K562 (cell line): ENCODE data around the gene RAD51D. TPM values are rescaled to one million over a fixed set of nuclear protein-coding genes. Genes with fewer than 3 reads are reported as not detected.

Experiments used
- ATAC-seq: fragments of 200-7000 bp; cut with Tn5 transposase; 3 replicates; pipeline ENCODE4 v1.9.1; 2020; ENCODE audit warnings: moderate library complexity
- BruUV-seq: library from RNA; stranded (reverse); fragments of 400-500 nt; replicated peaks from 2 replicates; lab custom pipeline; 2021; lab: Mats Ljungman, UMichigan
- CTCF ChIA-PET: fragments of 300-600 bp; formaldehyde crosslinking; extraction: SDS; loops from one replicate; lab custom pipeline; 2021; ENCODE audit warnings: low intra/inter-chr PET ratio; lab: Yijun Ruan, JAX
- POLR2A ChIA-PET: fragments of 300-600, 350-650 bp; sonication (Branson Sonifier 250); formaldehyde crosslinking; extraction: SDS; loops from one replicate; lab custom pipeline; 2021; ENCODE audit warnings: antibody characterized with exemption, inconsistent platforms; lab: Yijun Ruan, JAX
- DNase-seq, 4 experiments: peaks; one replicate each; pipeline versions ENCODE4 v3.0.0 to v3.0.0-alpha.2; 2011 to 2018; ENCODE audit warnings: low spot score in 3 of 4, mixed read lengths in 3 of 4; ENCODE audit errors: extremely low read depth in 1 of 4
- FAIRE-seq: peaks from 2 replicates; lab custom pipeline; 2011; peaks lifted over from hg19 to GRCh38; lab: Jason Lieb, UNC
- H2AFZ ChIP-seq: 2 replicates; pipeline ENCODE4 v1.6.0; 2011; ENCODE audit warnings: low read depth, low read length, control low read depth, inconsistent platforms
- H3K27ac ChIP-seq: fragments of 200-600 bp; 3 replicates; pipeline ENCODE4 v1.8.0; 2011; ENCODE audit warnings: low read depth, mild to moderate bottlenecking, control low read depth, inconsistent platforms, low read length, moderate library complexity, mixed read lengths; ENCODE audit errors: extremely low read depth
- H3K27me3 ChIP-seq, 2 experiments: fragments of 300-600 bp in 1 of 2; 2 replicates in 1 of 2; 3 replicates in 1 of 2; pipeline versions ENCODE4 v1.6.0 to v1.8.0; 2011; ENCODE audit warnings: inconsistent platforms in 2 of 2, low read length in 2 of 2, mild to moderate bottlenecking in 1 of 2, mixed read lengths in 1 of 2, moderate library complexity in 1 of 2; ENCODE audit not compliant: control insufficient read depth in 2 of 2, insufficient read depth in 2 of 2
- H3K36me3 ChIP-seq: fragments of 300-600 bp; 3 replicates; pipeline ENCODE4 v1.8.0; 2011; ENCODE audit warnings: mild to moderate bottlenecking, low read length, inconsistent platforms; ENCODE audit not compliant: control insufficient read depth, insufficient read depth
- H3K4me1 ChIP-seq, 2 experiments: fragments of 200-600 bp in 1 of 2; replicated peaks in 1 of 2; 2 replicates in 1 of 2; 3 replicates in 1 of 2; pipeline versions ENCODE4 v1.5.1 to v1.8.0; 2011; ENCODE audit warnings: inconsistent platforms in 2 of 2, low read length in 2 of 2, mild to moderate bottlenecking in 1 of 2, mixed read lengths in 1 of 2, moderate library complexity in 1 of 2; ENCODE audit not compliant: control insufficient read depth in 2 of 2, insufficient read depth in 2 of 2
- H3K4me2 ChIP-seq: 2 replicates; pipeline ENCODE4 v1.6.1; 2011; ENCODE audit warnings: low read length, control low read depth, inconsistent platforms, mixed read lengths; ENCODE audit not compliant: insufficient read depth
- H3K4me3 ChIP-seq: fragments of 200-600 bp; sonication (generic), shearing (Covaris generic); 2 replicates; pipeline ENCODE4 v1.5.1; 2016; ENCODE audit warnings: control low read depth, inconsistent platforms
- H3K79me2 ChIP-seq: fragments of 200-600 bp; 3 replicates; pipeline ENCODE4 v1.8.0; 2011; ENCODE audit warnings: low read length, inconsistent platforms; ENCODE audit not compliant: control insufficient read depth, insufficient read depth
- H3K9ac ChIP-seq, 2 experiments: 2 replicates each; pipeline versions ENCODE4 v1.6.0 to v1.6.1; 2011; ENCODE audit warnings: low read depth in 2 of 2, low read length in 2 of 2, control low read depth in 1 of 2, inconsistent platforms in 1 of 2, mild to moderate bottlenecking in 1 of 2, mixed read lengths in 1 of 2; ENCODE audit not compliant: insufficient read depth in 1 of 2
- H3K9me1 ChIP-seq: one replicate; pipeline ENCODE4 v1.6.0; 2011; ENCODE audit warnings: inconsistent platforms, mild to moderate bottlenecking, low read length, moderate library complexity; ENCODE audit not compliant: control insufficient read depth, insufficient read depth
- H3K9me3 ChIP-seq: replicated peaks from 2 replicates; pipeline ENCODE4 v1.5.1; 2011; ENCODE audit warnings: low read depth, low read length, inconsistent platforms; ENCODE audit not compliant: control insufficient read depth, insufficient read depth
- H4K20me1 ChIP-seq: replicated peaks from 2 replicates; pipeline ENCODE4 v1.6.1; 2011; ENCODE audit warnings: low read length, inconsistent platforms, mixed read lengths; ENCODE audit not compliant: control insufficient read depth, insufficient read depth
- CEBPZ ChIP-seq: fragments of 150-350 bp; IDR thresholded peaks from 2 replicates; pipeline ENCODE4 v1.6.1; 2014; ENCODE audit warnings: low read depth, mild to moderate bottlenecking, low read length, borderline replicate concordance
- ELF1 ChIP-seq: fragments of 200-800 bp; sonication (Bioruptor generic); IDR thresholded peaks from 2 replicates; pipeline ENCODE4 v1.6.1; 2016; ENCODE audit warnings: missing genetic modification characterization, missing compliant biosample characterization
- GATA2 ChIP-seq: sonication (generic); formaldehyde crosslinking; IDR thresholded peaks from 2 replicates; pipeline ENCODE4 v1.4.0; 2020; ENCODE audit warnings: mild to moderate bottlenecking, missing genetic modification reagents
- KAT7 ChIP-seq: sonication (generic); formaldehyde crosslinking; IDR thresholded peaks from 2 replicates; pipeline ENCODE4 v1.8.0; 2022; ENCODE audit warnings: missing genetic modification reagents, mild to moderate bottlenecking, borderline replicate concordance
- KLF13 ChIP-seq: fragments of 450-650 bp; IDR thresholded peaks from 2 replicates; pipeline ENCODE4 v1.6.1; 2016; ENCODE audit warnings: missing genetic modification characterization, low read depth, mild to moderate bottlenecking, missing compliant biosample characterization, moderate library complexity, borderline replicate concordance
- MEF2D ChIP-seq: conservative IDR thresholded peaks from 2 replicates; pipeline ENCODE4 v1.6.1; 2016; ENCODE audit warnings: low read depth, missing genetic modification characterization, missing compliant biosample characterization
- NR2C1 ChIP-seq, 2 experiments: fragments of 450-650 bp; IDR thresholded peaks; 2 replicates each; pipeline ENCODE4 v1.6.1; 2017; ENCODE audit warnings: mild to moderate bottlenecking in 2 of 2, antibody characterized with exemption in 1 of 2, inconsistent platforms in 1 of 2, missing compliant biosample characterization in 1 of 2, missing genetic modification characterization in 1 of 2
- NR3C1 ChIP-seq: sonication (generic); formaldehyde crosslinking; IDR thresholded peaks from 2 replicates; pipeline ENCODE4 v1.8.1; 2022; ENCODE audit warnings: missing genetic modification reagents
- RFX5 ChIP-seq: IDR thresholded peaks from 2 replicates; pipeline ENCODE4 v1.6.1; 2011; ENCODE audit warnings: low read depth, mild to moderate bottlenecking, improper control_type of control experiment, low read length
- SMC3 ChIP-seq: conservative IDR thresholded peaks from 2 replicates; pipeline ENCODE4 v1.6.1; 2011; ENCODE audit warnings: low read depth, low read length, improper control_type of control experiment; ENCODE audit not compliant: insufficient read depth
- STAG1 ChIP-seq: sonication (generic); formaldehyde crosslinking; IDR thresholded peaks from 2 replicates; pipeline ENCODE4 v1.5.0; 2020; ENCODE audit warnings: missing genetic modification reagents, borderline replicate concordance
- TOE1 ChIP-seq, 2 experiments: fragments of 450-650 bp in 1 of 2; sonication (generic) in 1 of 2; formaldehyde crosslinking in 1 of 2; IDR thresholded peaks; 2 replicates each; pipeline versions ENCODE4 v1.7.1 to v1.8.0; 2016 to 2022; ENCODE audit warnings: borderline replicate concordance in 2 of 2, mild to moderate bottlenecking in 2 of 2, antibody characterized with exemption in 1 of 2, inconsistent platforms in 1 of 2, low read depth in 1 of 2, missing genetic modification reagents in 1 of 2, moderate library complexity in 1 of 2
- U2AF1 ChIP-seq: fragments of 200-400 bp; formaldehyde crosslinking; optimal IDR thresholded peaks from 2 replicates; pipeline ENCODE3; 2017; ENCODE audit warnings: mild to moderate bottlenecking, low read depth, low read length, moderate library complexity
- ZBTB17 ChIP-seq: fragments of 450-650 bp; formaldehyde crosslinking; IDR thresholded peaks from 2 replicates; pipeline ENCODE4 v1.4.0; 2020; ENCODE audit warnings: mild to moderate bottlenecking
- ZHX1 ChIP-seq: fragments of 150-350 bp; conservative IDR thresholded peaks from 2 replicates; pipeline ENCODE4 v1.6.1; 2014; ENCODE audit warnings: low read length
- ZKSCAN3 ChIP-seq: fragments of 250-450 bp; sonication (Bioruptor Pico); IDR thresholded peaks from 2 replicates; pipeline ENCODE4 v1.4.0; 2020
- ZNF140 ChIP-seq: fragments of 250-450 bp; sonication (Bioruptor Pico); IDR thresholded peaks from 2 replicates; pipeline ENCODE4 v1.8.0; 2021; ENCODE audit warnings: moderate library complexity, mild to moderate bottlenecking, inconsistent platforms
- ZNF316 ChIP-seq: fragments of 450-650 bp; IDR thresholded peaks from 2 replicates; pipeline ENCODE4 v1.6.1; 2016
- WGBS: fragments of 100-300 bp; shearing (Covaris generic); methylation state at CpG from one replicate; pipeline ENCODE4 v1.1.6; 2016; ENCODE audit warnings: low coverage, mixed read lengths; ENCODE audit not compliant: insufficient coverage; ENCODE audit errors: missing lambda C conversion rate; 5-methylcytosine and 5-hydroxymethylcytosine counted together
- in situ Hi-C: fragments of 300-500 bp; cut with MboI; formaldehyde crosslinking; loops from 4 replicates; pipeline ENCODE4 v1.15.0; 2018; ENCODE audit warnings: inconsistent platforms, mixed read lengths
- intact Hi-C: fragments of 100-400 bp; cut with micrococcal nuclease; formaldehyde crosslinking; loops from 2 replicates; pipeline ENCODE4 v1.14.2; 2022
- polyA plus RNA-seq, 8 experiments: library from polyadenylated mRNA; depleted of rRNA in 4 of 8; stranded (reverse) in 5 of 8; unstranded in 3 of 8; fragments of >200 nt; fragmentation: Nextera tagmentation in 2 of 8; fragmentation: Illumina TruSeq in 1 of 8; extraction: Ambion mirVana in 2 of 8; extraction: Trizol in 1 of 8; gene quantifications; 2 replicates each; pipeline versions ENCODE4 v1.2.1 to v1.2.3, GENCODE V29; 2011 to 2014; ENCODE audit warnings: inconsistent platforms in 1 of 8, missing spikeins in 1 of 8
- total RNA-seq, 7 experiments: library from RNA; depleted of rRNA in 6 of 7; stranded (reverse); fragments of >200 nt in 6 of 7; fragmentation: Illumina TruSeq in 2 of 7; extraction: Trizol in 2 of 7; gene quantifications; 2 replicates each; pipeline versions ENCODE4 v1.2.1 to v1.2.3, GENCODE V29; 2011 to 2021; ENCODE audit warnings: low replicate concordance in 1 of 7

The RAD51D gene
- total and polyA plus RNA-seq, 9 of the 15 experiments (the other 6 are each of a cell fraction or from before 2014, with no cell fraction given), result 2.2 to 16.9 (median 8.7) TPM

GRCh38 chr17:35159940-35160339 is 40.3 kb upstream of the RAD51D start:
- DNase-seq (no peak), ATAC-seq (no peak), FAIRE-seq (no peak)
- Histone ChIP-seq H3K9ac (no peak overlapping the region), H3K36me3 (no peaks in the 10 kb centered on the region), H3K9me1 (no peaks in the 10 kb centered on the region), H3K4me2 (no peak overlapping the region), H3K9me3 (no peaks in the 10 kb centered on the region), H3K27ac (no peak overlapping the region), H3K79me2 (no peaks in the 10 kb centered on the region), H4K20me1 (no peaks in the 10 kb centered on the region), H2AFZ (no peak overlapping the region), H3K4me1 (no peaks in the 10 kb centered on the region; a peak in 1 of 5 replicates), H3K27me3 (peaks cover 33 to 40% of the 10 kb centered on the region in 2 experiments), H3K4me3 (no peak overlapping the region)
- WGBS, result 0% methylated on average over 2 of the region's 2 CpGs
- ChIA-PET CTCF (no interaction called here), POLR2A (no interaction called here)
- intact Hi-C loops, result no loop called here
- no TSS peak for BruUV-seq
- in situ Hi-C loops, result loop anchor here (10.0 kb wide), 1 partner anchor 595 kb away; the partner anchor contains the start of gene GAS2L2
- TF ChIP-seq U2AF1 (no peak), SMC3 (no peak), GATA2 (CRISPR knock-in tag) (no peak), NR2C1 (IDR thresholded peaks at IDR 0.05) (no peak), NR2C1 (tag; IDR thresholded peaks at IDR 0.05) (no peak), TOE1 (IDR thresholded peaks at IDR 0.05; ENCODE audit: borderline replicate concordance) (no peak), TOE1 (CRISPR knock-in tag; IDR thresholded peaks at IDR 0.05; ENCODE audit: borderline replicate concordance, low read depth) (no peak), ZHX1 (no peak), NR3C1 (no peak), KAT7 (CRISPR knock-in tag) (no peak), MEF2D (tag) (no peak), RFX5 (no peak), CEBPZ (no peak), ZBTB17 (CRISPR knock-in tag) (no peak), ZKSCAN3 (CRISPR knock-in tag) (no peak), KLF13 (tag) (no peak), ZNF316 (no peak), ELF1 (tag) (no peak), STAG1 (CRISPR knock-in tag) (no peak), ZNF140 (CRISPR knock-in tag) (no peak)
